ENCODE data around the gene ACVR1C.

DNA sequence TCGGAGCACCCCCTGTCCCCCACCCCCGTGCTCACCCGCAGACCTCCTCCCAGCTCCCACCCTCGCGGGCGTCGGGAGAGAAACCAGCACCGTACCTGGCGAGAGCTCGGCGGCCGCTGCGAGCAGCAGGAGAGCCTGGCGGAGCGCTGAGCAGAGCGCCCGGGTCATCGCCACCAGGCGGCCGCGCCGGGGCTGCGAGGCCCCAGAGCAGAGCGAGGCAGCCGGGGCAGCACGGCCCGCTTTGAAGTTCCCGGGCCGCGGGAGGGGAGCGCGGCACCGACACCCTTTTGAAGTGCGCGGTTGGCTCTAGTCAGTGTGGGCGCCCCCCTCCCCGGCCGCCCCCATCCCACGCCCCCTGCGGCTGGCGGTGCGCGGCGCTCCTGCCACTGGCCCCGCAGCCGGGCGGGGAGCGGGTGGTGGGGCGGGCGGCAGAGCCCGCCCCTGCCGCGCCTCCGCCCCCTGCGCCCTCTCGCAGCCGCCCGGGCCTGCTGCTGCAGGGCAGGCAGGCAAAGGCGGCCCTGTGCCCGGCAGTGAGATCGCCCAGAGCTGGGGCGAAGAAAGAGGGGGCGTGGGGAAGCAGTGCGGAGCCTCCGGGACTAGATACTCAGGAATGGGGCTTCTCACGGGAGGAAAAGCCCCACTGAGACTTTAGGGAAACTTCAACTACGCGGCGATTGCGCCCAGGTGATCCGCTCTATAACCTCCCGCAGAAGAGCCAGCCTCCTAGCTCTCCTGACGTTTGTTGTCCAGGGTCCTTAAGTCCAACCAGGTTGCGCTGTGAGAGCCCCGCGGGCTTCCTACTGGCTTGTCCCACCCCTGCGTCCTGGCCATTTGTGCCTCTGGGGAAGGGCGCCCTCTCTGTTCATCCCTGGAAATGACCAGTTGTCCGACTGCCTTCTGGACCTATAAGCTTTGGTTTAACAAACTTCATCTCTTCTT, at the start of gene ACVR1C:
- TF ChIP-seq POLR2AphosphoS5 (IDR thresholded peaks at IDR 0.05) (no peak), POLR2A (IDR thresholded peaks at IDR 0.05) (no peak)
- TF ChIP-seq, protein P1, sequence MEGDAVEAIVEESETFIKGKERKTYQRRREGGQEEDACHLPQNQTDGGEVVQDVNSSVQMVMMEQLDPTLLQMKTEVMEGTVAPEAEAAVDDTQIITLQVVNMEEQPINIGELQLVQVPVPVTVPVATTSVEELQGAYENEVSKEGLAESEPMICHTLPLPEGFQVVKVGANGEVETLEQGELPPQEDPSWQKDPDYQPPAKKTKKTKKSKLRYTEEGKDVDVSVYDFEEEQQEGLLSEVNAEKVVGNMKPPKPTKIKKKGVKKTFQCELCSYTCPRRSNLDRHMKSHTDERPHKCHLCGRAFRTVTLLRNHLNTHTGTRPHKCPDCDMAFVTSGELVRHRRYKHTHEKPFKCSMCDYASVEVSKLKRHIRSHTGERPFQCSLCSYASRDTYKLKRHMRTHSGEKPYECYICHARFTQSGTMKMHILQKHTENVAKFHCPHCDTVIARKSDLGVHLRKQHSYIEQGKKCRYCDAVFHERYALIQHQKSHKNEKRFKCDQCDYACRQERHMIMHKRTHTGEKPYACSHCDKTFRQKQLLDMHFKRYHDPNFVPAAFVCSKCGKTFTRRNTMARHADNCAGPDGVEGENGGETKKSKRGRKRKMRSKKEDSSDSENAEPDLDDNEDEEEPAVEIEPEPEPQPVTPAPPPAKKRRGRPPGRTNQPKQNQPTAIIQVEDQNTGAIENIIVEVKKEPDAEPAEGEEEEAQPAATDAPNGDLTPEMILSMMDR (IDR thresholded peaks at IDR 0.05), result peak in 3 of 4 experiments; percentile 28 to 49 (median 40)
